Fibroblast of skin of back (primary cell): ENCODE measurements around the gene CCDC152.
"Not testable (repeated sequence)": the region's sequence is repeated elsewhere in the genome, so short reads cannot be mapped to it uniquely, and the experiment has no call there.

Experiments used
- DNase-seq: peaks from one replicate; pipeline ENCODE4 v3.0.0-alpha.2; 2013

CCDC152 gene

GRCh38 chr5:42813533-42813932 lies 56.9 kb downstream of the CCDC152 start:
- no peak for DNase-seq

DNA sequence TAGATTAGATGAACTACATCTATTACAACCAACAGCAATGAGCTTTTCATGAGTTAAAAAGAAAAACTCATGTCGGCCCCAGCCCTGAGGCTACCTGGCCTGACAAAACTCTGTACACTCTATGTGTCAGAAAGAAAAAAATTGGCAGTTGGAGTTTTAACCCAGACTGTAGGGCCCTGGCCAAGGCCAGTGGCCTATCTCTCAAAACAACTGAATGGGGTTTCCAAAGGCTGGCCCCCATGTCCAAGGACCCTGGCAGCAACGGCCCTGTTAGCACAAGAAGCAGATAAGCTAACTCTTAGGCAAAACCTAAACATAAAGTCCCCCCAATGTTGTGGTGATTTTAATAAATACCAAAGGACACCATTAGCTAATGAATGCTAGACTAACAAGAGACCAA lies 59.9 kb downstream of the CCDC152 start:
- not testable (repeated sequence) for DNase-seq

DNA sequence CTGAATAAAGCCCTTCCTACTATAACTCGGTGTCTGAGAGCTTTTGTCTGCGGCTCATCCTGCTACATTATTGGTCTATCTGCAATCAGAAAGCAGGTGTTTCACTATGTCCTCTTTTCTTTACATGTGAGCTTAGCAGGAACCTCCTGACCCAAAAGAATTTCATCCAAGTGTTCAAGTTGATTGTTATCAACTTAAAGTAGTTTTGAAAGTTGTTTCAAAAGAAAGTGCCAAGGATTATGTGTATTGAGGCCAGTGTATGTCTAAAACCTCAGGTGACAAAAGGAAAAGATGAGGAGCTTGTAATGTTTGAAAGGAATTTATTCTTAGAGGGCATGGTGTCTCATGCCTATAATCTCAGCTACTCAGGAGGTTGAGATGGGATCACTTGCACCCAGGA lies 63.1 kb downstream of the CCDC152 start:
- DNase-seq = no peak

DNA sequence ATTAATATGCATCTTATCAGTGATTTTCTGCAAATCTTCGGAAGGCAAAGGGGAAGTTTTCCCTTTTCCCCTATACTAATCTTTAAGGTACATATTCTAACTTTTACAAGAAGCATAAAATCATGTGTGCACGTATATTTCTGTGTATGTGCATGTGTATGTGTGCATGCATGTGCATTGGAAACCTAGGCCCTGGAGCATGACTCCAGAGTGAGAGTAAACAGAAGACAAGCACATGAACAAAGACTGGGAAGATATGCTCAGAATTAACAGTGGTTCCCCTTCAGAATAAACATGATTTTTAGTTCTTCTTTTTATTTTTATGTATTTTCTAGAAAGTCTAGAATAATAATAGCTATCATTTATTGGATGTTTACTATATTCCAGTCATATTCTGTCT lies 65.9 kb downstream of the CCDC152 start:
- DNase-seq = no peak

DNA sequence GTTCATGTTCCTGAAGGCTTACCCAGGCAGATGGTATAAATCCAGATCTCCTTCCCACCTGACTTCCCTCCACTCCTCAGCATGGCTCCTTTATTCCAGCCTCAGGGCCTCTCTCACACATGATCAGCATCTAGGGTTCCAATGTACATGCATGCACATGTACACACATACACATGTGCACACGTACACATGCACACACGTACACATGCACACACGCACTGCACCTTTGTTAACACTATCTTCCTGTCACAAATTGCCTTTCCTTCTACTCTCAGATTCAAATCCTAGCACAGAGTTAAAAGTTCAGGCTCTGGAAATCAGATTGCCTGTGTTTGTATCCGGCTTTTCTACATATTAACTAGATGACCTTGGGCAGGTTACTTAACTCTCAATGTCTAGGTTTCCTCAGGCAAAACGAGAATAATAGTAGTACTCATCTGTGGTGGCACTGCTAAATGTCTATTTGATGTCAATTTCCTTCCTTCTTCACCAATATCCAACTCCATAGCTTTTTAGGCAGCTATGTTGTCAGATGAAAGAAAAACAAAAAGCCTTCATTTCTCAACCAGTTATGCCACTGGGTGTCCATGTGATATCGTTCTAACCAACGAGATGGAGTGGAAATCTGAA lies 67.8 kb downstream of the CCDC152 start:
- DNase-seq = no peak

DNA sequence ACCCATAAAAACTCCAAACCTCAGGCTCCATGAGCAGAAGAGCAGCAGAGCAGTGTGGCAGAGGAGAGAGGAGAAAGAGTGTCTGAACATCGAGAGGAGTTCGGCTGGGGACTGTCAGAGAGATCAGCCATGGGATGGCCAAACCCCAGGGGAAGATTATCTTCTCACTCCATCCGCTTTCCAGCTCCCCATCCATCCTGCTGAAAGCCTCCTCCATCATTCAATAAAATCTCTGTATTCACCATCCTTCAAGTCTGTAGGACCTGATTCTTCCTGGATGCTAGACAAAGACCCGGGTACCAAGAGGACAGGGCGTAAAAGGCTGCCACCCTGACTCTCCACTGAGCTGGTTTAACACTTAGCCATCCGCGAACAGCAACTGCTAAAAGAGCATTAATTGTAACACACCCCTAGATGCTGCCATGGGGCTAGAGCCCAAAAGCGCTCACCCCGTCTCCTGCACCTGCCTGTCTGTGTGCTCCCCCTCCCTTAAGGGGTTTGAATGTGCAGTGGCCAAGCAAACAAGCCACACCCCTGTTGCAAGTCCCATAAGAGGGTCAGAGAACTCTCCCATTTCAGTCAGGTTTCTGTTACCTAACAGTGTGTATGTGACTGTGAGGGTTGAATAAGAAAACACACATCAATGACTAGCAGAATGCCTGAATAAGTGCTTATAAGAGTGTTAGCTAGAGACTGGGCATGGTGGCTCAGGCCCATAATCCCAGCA lies 69.0 kb downstream of the CCDC152 start:
- no peak for DNase-seq

DNA sequence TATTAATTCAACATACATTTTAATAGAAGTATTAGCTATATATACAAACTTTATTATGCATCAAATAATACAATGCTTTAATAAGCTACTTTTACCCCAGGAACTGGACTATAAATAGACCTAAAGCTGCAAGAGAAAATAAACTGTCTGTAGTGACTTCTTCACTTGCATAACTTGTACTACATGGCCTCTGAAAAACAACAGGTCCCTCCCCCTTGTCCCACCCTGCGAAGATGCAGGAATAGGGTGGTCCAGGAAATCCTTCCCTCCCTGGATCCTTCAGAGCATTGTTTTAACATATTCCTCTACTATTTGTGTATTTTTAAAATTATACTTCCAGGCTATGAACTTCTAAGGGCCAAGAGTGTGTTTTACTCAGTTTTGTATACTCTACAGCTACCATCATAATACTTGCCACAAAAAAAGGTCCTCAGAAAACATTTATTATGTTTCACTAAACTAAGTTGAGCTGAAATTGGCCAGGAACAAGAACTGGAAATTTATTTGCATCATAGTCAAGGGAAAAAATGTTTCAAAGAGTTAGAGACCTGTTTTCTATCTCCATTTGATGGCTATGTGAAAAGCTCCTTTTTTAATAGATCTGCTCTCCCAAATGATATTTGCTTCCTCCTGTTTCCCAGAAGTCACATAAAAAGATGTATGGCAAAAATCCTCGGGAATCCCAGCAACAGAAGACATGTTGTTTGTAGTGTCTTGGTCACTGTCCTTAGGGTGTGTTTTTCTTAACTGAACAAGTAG lies 70.3 kb downstream of the CCDC152 start:
- no peak for DNase-seq

DNA sequence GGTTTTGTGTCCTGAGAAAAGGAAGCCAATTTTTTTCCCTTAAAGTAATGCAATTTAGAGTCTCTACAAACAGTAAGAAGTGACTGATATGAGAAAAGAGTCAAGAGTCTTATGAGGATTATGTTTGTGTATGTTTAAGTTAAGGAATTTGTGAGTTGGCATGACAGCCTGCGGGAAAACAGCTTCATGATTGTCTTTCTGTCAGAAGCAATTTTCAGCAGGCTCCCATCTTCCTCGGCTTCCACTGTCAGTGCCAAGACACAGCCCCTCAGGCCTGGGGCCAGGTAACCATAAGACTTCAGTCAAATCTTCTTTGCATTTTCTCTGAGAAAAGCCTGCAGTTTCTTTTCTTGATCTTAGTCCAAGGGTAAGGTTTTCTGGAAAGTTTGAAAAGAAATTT lies 72.1 kb downstream of the CCDC152 start:
- no peak for DNase-seq

GRCh38 chr5:42830924-42831323 lies 74.3 kb downstream of the CCDC152 start:
- no peak for DNase-seq

- DNase-seq = no peak
These were observed 75.4 kb downstream of the CCDC152 start for GRCh38 chr5:42832060-42832459.

GRCh38 chr5:42836070-42836769 lies 79.6 kb downstream of the CCDC152 start:
- no peak for DNase-seq

DNA sequence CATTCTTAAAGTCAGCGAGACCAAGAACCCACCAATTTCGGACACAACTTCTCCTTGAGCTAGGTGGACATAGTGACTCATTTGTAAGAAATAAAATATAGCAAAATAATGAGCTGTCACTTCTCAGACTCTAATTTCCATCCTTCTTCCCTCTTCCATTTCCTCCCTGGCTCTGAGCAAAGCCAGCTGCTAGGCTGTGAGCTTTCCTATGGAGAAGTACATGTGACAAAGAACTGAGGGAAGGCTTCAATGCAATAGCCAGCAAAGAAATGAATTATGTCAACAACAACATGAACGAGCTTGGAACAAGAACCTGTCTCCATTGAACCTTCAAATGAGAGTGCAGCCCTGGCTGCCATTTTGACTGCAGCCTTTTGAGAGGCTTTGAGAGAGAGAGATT lies 81.0 kb downstream of the CCDC152 start:
- DNase-seq = no peak

- no peak for DNase-seq
These were observed 82.6 kb downstream of the CCDC152 start for GRCh38 chr5:42839196-42839595.

DNA sequence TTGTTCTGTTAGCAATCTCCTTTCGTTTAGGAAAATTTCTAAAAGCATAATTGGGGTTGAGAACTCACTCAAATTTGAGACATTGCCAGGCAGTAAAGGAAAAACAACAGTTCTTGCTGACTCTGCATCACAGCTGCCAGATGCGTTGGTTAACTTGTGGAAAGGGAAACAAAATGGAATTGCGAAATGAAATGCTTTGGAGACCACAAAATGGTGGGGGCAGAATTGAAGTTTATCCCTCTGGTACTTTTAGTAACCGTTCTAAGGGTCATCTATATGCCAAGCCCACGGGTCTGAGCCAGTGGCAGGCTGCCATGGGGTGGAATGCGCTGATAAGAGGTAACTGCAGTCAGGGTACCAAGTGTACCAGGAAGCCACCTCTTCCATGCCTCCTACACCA lies 83.7 kb downstream of the CCDC152 start:
- DNase-seq = peak; percentile 42

DNA sequence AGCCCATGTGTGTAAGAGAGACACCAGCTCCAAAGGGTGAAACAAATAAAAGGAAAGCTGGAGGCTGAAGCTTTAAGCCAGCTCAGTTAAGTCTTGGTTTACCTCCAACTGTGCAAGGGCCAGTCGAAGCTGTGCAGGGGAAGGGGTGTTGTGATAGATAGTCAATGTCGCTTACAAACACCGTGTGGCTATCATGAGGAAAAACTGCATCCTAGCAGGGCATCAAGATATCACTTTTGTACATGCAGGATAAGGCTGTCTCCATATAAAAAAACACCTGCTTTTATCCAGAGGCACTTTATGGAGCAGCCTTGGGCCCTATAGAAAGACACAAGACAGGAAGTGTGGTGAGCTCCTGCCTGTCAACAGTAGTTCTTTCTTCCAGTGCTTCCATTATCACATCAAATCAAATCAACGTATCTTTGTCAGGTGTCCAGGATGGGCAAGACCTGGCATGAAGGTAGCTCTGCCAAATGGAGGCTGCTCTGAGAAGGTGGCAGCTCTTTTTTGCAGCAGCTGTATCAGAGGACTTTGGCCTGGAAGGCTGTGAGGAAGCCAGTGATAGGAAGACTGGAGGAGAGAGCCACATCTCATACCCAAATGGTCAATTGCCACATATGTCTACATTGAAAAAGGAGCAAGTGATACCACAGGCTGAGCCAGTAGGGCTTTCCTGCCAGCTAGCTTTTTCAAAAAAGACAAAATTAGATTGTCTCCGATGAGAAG lies 84.4 kb downstream of the CCDC152 start:
- DNase-seq = no peak

GRCh38 chr5:42842921-42843641 lies 86.5 kb downstream of the CCDC152 start:
- DNase-seq = peak; percentile 4

- no peak for DNase-seq
These were observed 87.2 kb downstream of the CCDC152 start for GRCh38 chr5:42843675-42844292.

GRCh38 chr5:42844408-42844807 lies 87.8 kb downstream of the CCDC152 start:
- DNase-seq = not testable (repeated sequence)

DNA sequence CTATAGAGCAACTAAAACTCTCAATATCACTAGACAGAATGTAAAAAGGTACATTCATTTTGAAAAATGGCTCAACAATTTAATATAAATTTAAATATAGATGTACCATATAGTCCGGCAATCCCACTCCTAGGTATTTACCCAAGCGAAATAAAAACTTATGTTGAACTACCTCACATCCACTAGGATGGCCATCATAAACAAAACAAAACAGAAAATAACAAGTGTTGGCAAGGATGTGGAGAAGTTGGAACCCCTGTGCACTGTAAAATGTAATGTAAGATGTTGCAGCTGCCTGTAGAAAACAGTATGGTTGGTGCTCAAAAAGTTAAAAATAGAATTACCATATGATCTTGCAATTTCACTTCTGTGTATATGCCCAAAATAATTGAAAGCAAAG lies 91.9 kb downstream of the CCDC152 start:
- DNase-seq = no peak

- no peak for DNase-seq
These were observed 94.9 kb downstream of the CCDC152 start for GRCh38 chr5:42851481-42851880.
